ENCODE measurements around the gene TWF1. TPM values are rescaled to one million over a fixed set of nuclear protein-coding genes. Genes with fewer than 3 reads are reported as not detected.

TWF1 gene
- total and polyA plus RNA-seq, 2 experiments from 2014 or later, result 66.0 to 162 TPM

- H3K27me3 ChIP-seq, result no peaks in the 10 kb centered on the region
- H3K79me2 ChIP-seq, result no peaks in the 10 kb centered on the region
- H3K4me2 ChIP-seq, result no peak overlapping the region
- H3K9me3 ChIP-seq (ENCODE audit: low read depth), result no peaks in the 10 kb centered on the region
- H3K9me2 ChIP-seq (replicated peaks; ENCODE audit: insufficient read depth), result no peaks in the 10 kb centered on the region
- H4K20me1 ChIP-seq (ENCODE audit: insufficient read depth, poor library complexity, severe bottlenecking), result no peaks in the 10 kb centered on the region
- no peaks in the 10 kb centered on the region for H3K36me3 ChIP-seq (replicated peaks; ENCODE audit: insufficient read depth, low read depth)
- no peak overlapping the region for H3K4me3 ChIP-seq
- TF ChIP-seq EZH2 (IDR thresholded peaks at IDR 0.05; ENCODE audit: borderline replicate concordance) (no peak), EZH2phosphoT487 (IDR thresholded peaks at IDR 0.05; ENCODE audit: low read depth, severe bottlenecking, unreplicated experiment) (no peak), CTCF (IDR thresholded peaks at IDR 0.05; ENCODE audit: poor library complexity) (no peak)
- no peak overlapping the region for H3K27ac ChIP-seq
- H2AFZ ChIP-seq, result no peak overlapping the region
- DNase-seq (ENCODE audit: low spot score), result no peak
- no peaks in the 10 kb centered on the region for H3K4me1 ChIP-seq (ENCODE audit: insufficient read depth)
- WGBS (ENCODE audit: low lambda C conversion rate, missing lambda C conversion rate), result 94% methylated on average over 8 of the region's 8 CpGs
Observed at GRCh38 chr12:43824207-43824775, 18.2 kb upstream of the TWF1 start.

DNA sequence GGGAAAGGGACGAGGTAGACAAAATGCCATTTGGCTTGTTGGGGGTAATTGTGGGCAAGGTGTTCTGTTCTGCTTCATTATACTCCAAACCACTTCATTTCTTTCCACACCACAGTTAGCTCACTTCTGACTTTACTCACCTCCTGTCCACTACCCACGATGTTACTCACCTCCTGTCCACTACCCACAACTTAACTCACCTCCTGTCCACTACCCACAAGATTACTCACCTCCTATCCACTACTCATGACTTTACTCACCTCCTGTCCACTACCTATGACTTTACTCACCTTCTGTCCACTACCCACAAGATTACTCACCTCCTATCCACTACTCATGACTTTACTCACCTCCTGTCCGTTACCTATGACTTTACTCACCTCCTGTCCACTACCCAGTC, 10.1 kb upstream of the TWF1 start:
- 90% methylated on average over 3 of the region's 3 CpGs for WGBS (ENCODE audit: low lambda C conversion rate, missing lambda C conversion rate)
- no peak overlapping the region for H3K4me2 ChIP-seq
- TF ChIP-seq EZH2 (IDR thresholded peaks at IDR 0.05; ENCODE audit: borderline replicate concordance) (no peak), CTCF (IDR thresholded peaks at IDR 0.05; ENCODE audit: poor library complexity) (no peak)

GRCh38 chr12:43815416-43815815, 9.3 kb upstream of the TWF1 start:
- Histone ChIP-seq H3K36me3 (replicated peaks; ENCODE audit: insufficient read depth, low read depth) (no peaks in the 10 kb centered on the region), H3K27me3 (peaks cover 4% of the 10 kb centered on the region), H3K4me3 (no peak overlapping the region), H3K79me2 (no peaks in the 10 kb centered on the region), H4K20me1 (ENCODE audit: insufficient read depth, poor library complexity, severe bottlenecking) (no peaks in the 10 kb centered on the region), H3K27ac (no peak overlapping the region), H2AFZ (no peak overlapping the region), H3K4me1 (ENCODE audit: insufficient read depth) (no peaks in the 10 kb centered on the region), H3K4me2 (no peak overlapping the region), H3K9me2 (replicated peaks; ENCODE audit: insufficient read depth) (no peaks in the 10 kb centered on the region), H3K9me3 (ENCODE audit: low read depth) (no peaks in the 10 kb centered on the region)
- no peak for DNase-seq (ENCODE audit: low spot score)
- no peak for TF ChIP-seq EZH2 (IDR thresholded peaks at IDR 0.05; ENCODE audit: borderline replicate concordance)
- TF ChIP-seq CTCF (IDR thresholded peaks at IDR 0.05; ENCODE audit: poor library complexity), result no peak
- no peak for TF ChIP-seq EZH2phosphoT487 (IDR thresholded peaks at IDR 0.05; ENCODE audit: low read depth, severe bottlenecking, unreplicated experiment)
- 65% methylated on average over 3 of the region's 3 CpGs for WGBS (ENCODE audit: low lambda C conversion rate, missing lambda C conversion rate)

More for the DNA sequence above, 10.1 kb upstream of the TWF1 start:
- Histone ChIP-seq H3K27me3 (peaks cover 4% of the 10 kb centered on the region), H3K4me3 (no peak overlapping the region), H3K9me2 (replicated peaks; ENCODE audit: insufficient read depth) (no peaks in the 10 kb centered on the region), H4K20me1 (ENCODE audit: insufficient read depth, poor library complexity, severe bottlenecking) (no peaks in the 10 kb centered on the region), H3K9me3 (ENCODE audit: low read depth) (no peaks in the 10 kb centered on the region), H3K4me1 (ENCODE audit: insufficient read depth) (no peaks in the 10 kb centered on the region), H3K36me3 (replicated peaks; ENCODE audit: insufficient read depth, low read depth) (no peaks in the 10 kb centered on the region), H3K79me2 (no peaks in the 10 kb centered on the region), H2AFZ (no peak overlapping the region), H3K27ac (no peak overlapping the region)
- DNase-seq (ENCODE audit: low spot score), result no peak

GRCh38 chr12:43812926-43813325, 6.8 kb upstream of the TWF1 start:
- Histone ChIP-seq H3K27ac (no peak overlapping the region), H3K36me3 (replicated peaks; ENCODE audit: insufficient read depth, low read depth) (no peaks in the 10 kb centered on the region), H3K9me3 (ENCODE audit: low read depth) (no peaks in the 10 kb centered on the region), H2AFZ (no peak overlapping the region), H3K4me1 (ENCODE audit: insufficient read depth) (no peaks in the 10 kb centered on the region), H3K4me2 (no peak overlapping the region), H3K79me2 (no peaks in the 10 kb centered on the region), H3K27me3 (peaks cover 4% of the 10 kb centered on the region), H4K20me1 (ENCODE audit: insufficient read depth, poor library complexity, severe bottlenecking) (no peaks in the 10 kb centered on the region), H3K9me2 (replicated peaks; ENCODE audit: insufficient read depth) (no peaks in the 10 kb centered on the region), H3K4me3 (no peak overlapping the region)
- TF ChIP-seq EZH2 (IDR thresholded peaks at IDR 0.05; ENCODE audit: borderline replicate concordance), result no peak
- TF ChIP-seq EZH2phosphoT487 (IDR thresholded peaks at IDR 0.05; ENCODE audit: low read depth, severe bottlenecking, unreplicated experiment), result no peak
- TF ChIP-seq CTCF (IDR thresholded peaks at IDR 0.05; ENCODE audit: poor library complexity), result no peak
- DNase-seq (ENCODE audit: low spot score), result no peak
- WGBS (ENCODE audit: low lambda C conversion rate, missing lambda C conversion rate), result 97% methylated on average over 3 of the region's 4 CpGs

Data from hepatocyte (in vitro differentiated cells).